ENCODE measurements around the gene STX8. TPM values are rescaled to one million over a fixed set of nuclear protein-coding genes. Genes with fewer than 3 reads are reported as not detected.
A peak's percentile ranks its signal among the peaks of the same experiment; 100 is the strongest.
"Not testable (repeated sequence)": the region's sequence is repeated elsewhere in the genome, so short reads cannot be mapped to it uniquely, and the experiment has no call there.

The STX8 gene
- total and polyA plus RNA-seq, 12 donors: 53.3 to 80.1 (median 63.9) TPM

DNA sequence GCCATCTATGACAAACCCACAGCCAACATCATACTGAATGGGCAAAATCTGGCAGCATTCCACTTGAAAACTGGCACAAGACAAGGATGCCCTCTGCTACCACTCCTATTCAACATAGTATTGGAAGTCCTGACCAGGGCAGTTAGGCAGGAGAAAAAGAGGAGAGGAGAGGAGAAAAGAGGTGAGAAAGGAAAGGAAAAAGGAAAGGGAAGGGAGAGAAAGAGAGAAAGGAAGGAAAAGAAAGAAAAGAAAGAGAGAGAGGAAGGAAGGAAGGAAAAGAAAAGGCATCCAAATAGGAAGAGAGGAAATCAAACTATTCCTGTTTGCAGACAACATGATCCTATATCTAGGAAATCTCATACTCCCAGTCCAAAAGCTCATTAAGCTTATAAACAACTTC is 11.5 kb downstream of the STX8 start:
- ATAC-seq: no peak

DNA sequence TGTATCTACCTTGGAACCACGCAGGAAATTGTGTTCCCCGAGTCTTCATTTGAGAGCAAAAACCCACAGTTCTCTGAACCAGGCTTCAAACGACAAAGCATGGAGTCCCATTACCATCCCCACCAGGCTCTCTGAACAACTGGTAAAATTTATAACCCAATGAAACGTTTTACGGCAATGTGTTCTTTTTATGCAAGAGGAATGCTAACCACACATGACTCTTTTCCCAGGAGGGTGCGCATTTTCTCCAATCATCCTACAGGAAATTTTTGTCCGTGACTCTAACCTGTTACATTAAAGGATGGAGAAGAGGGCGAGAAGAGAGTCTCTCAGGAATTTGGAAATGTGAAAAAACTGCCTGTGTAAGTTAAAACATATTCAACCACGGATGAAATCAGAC is 17.8 kb downstream of the STX8 start:
- H3K27me3 ChIP-seq: no peaks in the 10 kb centered on the region
- no peaks in the 10 kb centered on the region for H3K9me3 ChIP-seq
- intact Hi-C loops (cut with DNase I): no loop called here
- peaks cover 0 to 37% (median 0%) of the 10 kb centered on the region in 9 donors for H3K36me3 ChIP-seq
- H3K27ac ChIP-seq: no peak overlapping the region
- DNase-seq: no peak
- H3K4me1 ChIP-seq: peaks cover 0 to 3% (median 0%) of the 10 kb centered on the region in 9 donors
- TF ChIP-seq, protein P1, sequence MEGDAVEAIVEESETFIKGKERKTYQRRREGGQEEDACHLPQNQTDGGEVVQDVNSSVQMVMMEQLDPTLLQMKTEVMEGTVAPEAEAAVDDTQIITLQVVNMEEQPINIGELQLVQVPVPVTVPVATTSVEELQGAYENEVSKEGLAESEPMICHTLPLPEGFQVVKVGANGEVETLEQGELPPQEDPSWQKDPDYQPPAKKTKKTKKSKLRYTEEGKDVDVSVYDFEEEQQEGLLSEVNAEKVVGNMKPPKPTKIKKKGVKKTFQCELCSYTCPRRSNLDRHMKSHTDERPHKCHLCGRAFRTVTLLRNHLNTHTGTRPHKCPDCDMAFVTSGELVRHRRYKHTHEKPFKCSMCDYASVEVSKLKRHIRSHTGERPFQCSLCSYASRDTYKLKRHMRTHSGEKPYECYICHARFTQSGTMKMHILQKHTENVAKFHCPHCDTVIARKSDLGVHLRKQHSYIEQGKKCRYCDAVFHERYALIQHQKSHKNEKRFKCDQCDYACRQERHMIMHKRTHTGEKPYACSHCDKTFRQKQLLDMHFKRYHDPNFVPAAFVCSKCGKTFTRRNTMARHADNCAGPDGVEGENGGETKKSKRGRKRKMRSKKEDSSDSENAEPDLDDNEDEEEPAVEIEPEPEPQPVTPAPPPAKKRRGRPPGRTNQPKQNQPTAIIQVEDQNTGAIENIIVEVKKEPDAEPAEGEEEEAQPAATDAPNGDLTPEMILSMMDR (IDR thresholded peaks at IDR 0.05): no peak
- no peak overlapping the region for H3K4me3 ChIP-seq
- 92 to 94% methylated on average over 9 of the region's 9 CpGs for WGBS, 2 donors
- no peak for ATAC-seq

More for the DNA sequence above, 11.5 kb downstream of the STX8 start:
- H3K36me3 ChIP-seq: peaks cover 0 to 41% (median 6%) of the 10 kb centered on the region in 9 donors
- H3K4me3 ChIP-seq: no peak overlapping the region
- peaks cover 0 to 18% (median 3%) of the 10 kb centered on the region in 9 donors for H3K4me1 ChIP-seq
- no peak for DNase-seq
- no peak overlapping the region for H3K27ac ChIP-seq
- TF ChIP-seq, protein P1 (IDR thresholded peaks at IDR 0.05): no peak
- intact Hi-C loops (cut with DNase I): no loop called here
- no peaks in the 10 kb centered on the region for H3K27me3 ChIP-seq
- no peaks in the 10 kb centered on the region for H3K9me3 ChIP-seq

- H3K36me3 ChIP-seq: peaks cover 0 to 43% (median 0%) of the 10 kb centered on the region in 9 donors
- no peaks in the 10 kb centered on the region for H3K9me3 ChIP-seq
- H3K27me3 ChIP-seq: no peaks in the 10 kb centered on the region
- intact Hi-C loops (cut with DNase I): no loop called here
- 71 to 76% methylated on average over 10 of the region's 10 CpGs for WGBS, 2 donors
- H3K4me1 ChIP-seq: peaks cover 0 to 3% (median 0%) of the 10 kb centered on the region in 9 donors
- DNase-seq: no peak
- H3K27ac ChIP-seq: no peak overlapping the region
- TF ChIP-seq, protein P1 (IDR thresholded peaks at IDR 0.05): no peak
- no peak for ATAC-seq
- no peak overlapping the region for H3K4me3 ChIP-seq
Observed at GRCh38 chr17:9557161-9557755, 18.4 kb downstream of the STX8 start.

- H3K4me3 ChIP-seq; H3K4me1 ChIP-seq; ATAC-seq; H3K27me3 ChIP-seq; DNase-seq; H3K9me3 ChIP-seq; intact Hi-C loops (cut with DNase I); H3K27ac ChIP-seq: not testable (repeated sequence)
- WGBS, 2 donors: 68 to 75% methylated on average over 6 of the region's 6 CpGs
- TF ChIP-seq, protein P1 (IDR thresholded peaks at IDR 0.05): peak in 7 of 9 donors; percentile 13 to 51 (median 30)
- peaks cover 0 to 60% (median 0%) of the 10 kb centered on the region in 9 donors for H3K36me3 ChIP-seq
Observed at GRCh38 chr17:9554715-9555114, 20.9 kb downstream of the STX8 start.
